ENCODE measurements around the gene MOBP. TPM values are rescaled to one million over a fixed set of nuclear protein-coding genes. Genes with fewer than 3 reads are reported as not detected.

The MOBP gene
- polyA plus RNA-seq, 1 donor (not counting 4 experiments of a cell fraction or from before 2014, with no cell fraction given), result not detected

- no peaks in the 10 kb centered on the region for H3K9me1 ChIP-seq (ENCODE audit: control insufficient read depth, extremely low read depth, insufficient read depth, low read length)
- FAIRE-seq, result no peak
- H3K4me3 ChIP-seq (ENCODE audit: control insufficient read depth in 2 of 3, extremely low read depth in 1 of 3, insufficient read depth in 2 of 3, low read depth in 1 of 3, low read length in 3 of 3), result no peak overlapping the region
- H2AFZ ChIP-seq (ENCODE audit: control insufficient read depth, low read length), result peak overlapping the region; percentile 45
- H3K27me3 ChIP-seq (ENCODE audit: control insufficient read depth, extremely low read depth, insufficient read depth, low read length), result no peaks in the 10 kb centered on the region
- H3K79me2 ChIP-seq (ENCODE audit: control insufficient read depth, insufficient read depth, low read length), result no peaks in the 10 kb centered on the region
- dilution Hi-C loops (cut with MboI; ENCODE audit: extremely low pct_ligation_motif_present, low sequenced_read_pairs), result no loop called here
- no peak for TF ChIP-seq EZH2 (IDR thresholded peaks at IDR 0.05; ENCODE audit: low read length)
- TF ChIP-seq, protein P1, sequence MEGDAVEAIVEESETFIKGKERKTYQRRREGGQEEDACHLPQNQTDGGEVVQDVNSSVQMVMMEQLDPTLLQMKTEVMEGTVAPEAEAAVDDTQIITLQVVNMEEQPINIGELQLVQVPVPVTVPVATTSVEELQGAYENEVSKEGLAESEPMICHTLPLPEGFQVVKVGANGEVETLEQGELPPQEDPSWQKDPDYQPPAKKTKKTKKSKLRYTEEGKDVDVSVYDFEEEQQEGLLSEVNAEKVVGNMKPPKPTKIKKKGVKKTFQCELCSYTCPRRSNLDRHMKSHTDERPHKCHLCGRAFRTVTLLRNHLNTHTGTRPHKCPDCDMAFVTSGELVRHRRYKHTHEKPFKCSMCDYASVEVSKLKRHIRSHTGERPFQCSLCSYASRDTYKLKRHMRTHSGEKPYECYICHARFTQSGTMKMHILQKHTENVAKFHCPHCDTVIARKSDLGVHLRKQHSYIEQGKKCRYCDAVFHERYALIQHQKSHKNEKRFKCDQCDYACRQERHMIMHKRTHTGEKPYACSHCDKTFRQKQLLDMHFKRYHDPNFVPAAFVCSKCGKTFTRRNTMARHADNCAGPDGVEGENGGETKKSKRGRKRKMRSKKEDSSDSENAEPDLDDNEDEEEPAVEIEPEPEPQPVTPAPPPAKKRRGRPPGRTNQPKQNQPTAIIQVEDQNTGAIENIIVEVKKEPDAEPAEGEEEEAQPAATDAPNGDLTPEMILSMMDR (optimal IDR thresholded peaks at IDR 0.05 in 1 of 3, IDR thresholded peaks at IDR 0.05 in 1 of 3, conservative IDR thresholded peaks at IDR 0.05 in 1 of 3; ENCODE audit: extremely low read depth in 1 of 3, insufficient read depth in 2 of 3, low read length in 3 of 3), result no peak
- H4K20me1 ChIP-seq (ENCODE audit: control insufficient read depth, extremely low read depth, insufficient read depth, low read length), result no peaks in the 10 kb centered on the region
- DNase-seq (ENCODE audit: low read depth, low spot score), result no peak
- peaks cover 22% of the 10 kb centered on the region for H3K4me1 ChIP-seq (ENCODE audit: control insufficient read depth, extremely low read depth, insufficient read depth, low read length)
- H3K27ac ChIP-seq (ENCODE audit: control insufficient read depth, insufficient read depth, low read length), result peak overlapping the region; percentile 50
- peak overlapping the region; percentile 48 for H3K4me2 ChIP-seq (ENCODE audit: control insufficient read depth, extremely low read depth, insufficient read depth, low read depth, low read length)
- H3K9me3 ChIP-seq (ENCODE audit: control insufficient read depth, low read depth, low read length), result no peaks in the 10 kb centered on the region
- peak overlapping the region; percentile 14 for H3K9ac ChIP-seq (ENCODE audit: control insufficient read depth, extremely low read depth, insufficient read depth, low read length)
- H3K36me3 ChIP-seq (ENCODE audit: control insufficient read depth in 2 of 2, extremely low read depth in 1 of 2, insufficient read depth in 2 of 2, low read length in 2 of 2), result no peaks in the 10 kb centered on the region
Measured at GRCh38 chr3:39434574-39434973, 32.9 kb upstream of the MOBP start.

DNA sequence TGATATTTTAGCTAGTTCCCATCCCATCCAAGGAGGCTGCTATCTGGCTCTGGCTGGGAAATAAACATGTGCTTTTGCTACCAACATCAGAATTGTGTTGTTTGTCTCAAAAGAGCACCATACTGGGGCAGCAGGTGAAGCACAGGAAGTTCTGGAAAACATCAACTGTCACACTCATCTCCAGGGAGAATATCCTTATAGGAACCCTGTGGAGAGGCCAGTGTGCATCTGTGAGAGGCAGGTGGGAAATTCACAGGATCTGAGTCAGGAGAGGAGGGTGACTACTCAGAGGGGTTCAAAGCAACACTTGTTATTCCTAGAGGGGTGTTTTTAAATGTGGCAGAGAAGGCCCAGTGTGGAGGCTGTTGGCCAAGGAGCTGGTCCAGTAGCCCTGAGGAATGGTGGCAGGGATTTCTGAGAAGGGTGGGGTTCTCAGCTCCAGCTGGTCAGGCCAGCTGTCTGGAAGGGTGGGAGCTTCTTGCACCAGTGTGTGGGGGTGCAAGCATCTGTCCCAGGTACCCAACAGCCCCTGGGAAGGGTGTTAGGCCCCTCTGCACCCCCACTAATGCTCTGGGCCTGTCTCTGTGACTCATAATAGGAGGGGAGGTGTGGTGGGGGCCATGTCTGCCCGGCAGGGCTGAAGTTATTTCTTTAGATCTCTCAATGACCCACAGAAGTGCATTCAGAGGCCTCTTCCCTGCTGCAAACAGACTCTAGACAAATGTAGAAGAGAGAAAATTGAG lies 32.3 kb upstream of the MOBP start:
- Histone ChIP-seq H2AFZ (ENCODE audit: control insufficient read depth, low read length) (no peak overlapping the region), H3K36me3 (ENCODE audit: control insufficient read depth in 2 of 2, extremely low read depth in 1 of 2, insufficient read depth in 2 of 2, low read length in 2 of 2) (no peaks in the 10 kb centered on the region), H3K27ac (ENCODE audit: control insufficient read depth, insufficient read depth, low read length) (peak overlapping the region; percentile 6), H3K79me2 (ENCODE audit: control insufficient read depth, insufficient read depth, low read length) (no peaks in the 10 kb centered on the region), H3K9me1 (ENCODE audit: control insufficient read depth, extremely low read depth, insufficient read depth, low read length) (no peaks in the 10 kb centered on the region), H3K9ac (ENCODE audit: control insufficient read depth, extremely low read depth, insufficient read depth, low read length) (no peak overlapping the region), H4K20me1 (ENCODE audit: control insufficient read depth, extremely low read depth, insufficient read depth, low read length) (no peaks in the 10 kb centered on the region), H3K27me3 (ENCODE audit: control insufficient read depth, extremely low read depth, insufficient read depth, low read length) (no peaks in the 10 kb centered on the region), H3K4me2 (ENCODE audit: control insufficient read depth, extremely low read depth, insufficient read depth, low read depth, low read length) (no peak overlapping the region), H3K4me3 (ENCODE audit: control insufficient read depth in 2 of 3, extremely low read depth in 1 of 3, insufficient read depth in 2 of 3, low read depth in 1 of 3, low read length in 3 of 3) (no peak overlapping the region), H3K4me1 (ENCODE audit: control insufficient read depth, extremely low read depth, insufficient read depth, low read length) (peaks cover 22% of the 10 kb centered on the region), H3K9me3 (ENCODE audit: control insufficient read depth, low read depth, low read length) (no peaks in the 10 kb centered on the region)
- FAIRE-seq (no peak), DNase-seq (ENCODE audit: low read depth, low spot score) (no peak)
- TF ChIP-seq, protein P1 (optimal IDR thresholded peaks at IDR 0.05 in 1 of 3, IDR thresholded peaks at IDR 0.05 in 1 of 3, conservative IDR thresholded peaks at IDR 0.05 in 1 of 3; ENCODE audit: extremely low read depth in 1 of 3, insufficient read depth in 2 of 3, low read length in 3 of 3), result no peak
- TF ChIP-seq EZH2 (IDR thresholded peaks at IDR 0.05; ENCODE audit: low read length), result no peak
- dilution Hi-C loops (cut with MboI; ENCODE audit: extremely low pct_ligation_motif_present, low sequenced_read_pairs), result no loop called here
